Measurements from ENCODE around the gene LRRFIP1. TPM values are rescaled to one million over a fixed set of nuclear protein-coding genes. Genes with fewer than 3 reads are reported as not detected.
A peak's percentile ranks its signal among the peaks of the same experiment; 100 is the strongest.
"Not testable (repeated sequence)": the region's sequence is repeated elsewhere in the genome, so short reads cannot be mapped to it uniquely, and the experiment has no call there.

LRRFIP1 gene
- total and polyA plus RNA-seq, 10 donors, result 40.4 to 164 (median 124) TPM

DNA sequence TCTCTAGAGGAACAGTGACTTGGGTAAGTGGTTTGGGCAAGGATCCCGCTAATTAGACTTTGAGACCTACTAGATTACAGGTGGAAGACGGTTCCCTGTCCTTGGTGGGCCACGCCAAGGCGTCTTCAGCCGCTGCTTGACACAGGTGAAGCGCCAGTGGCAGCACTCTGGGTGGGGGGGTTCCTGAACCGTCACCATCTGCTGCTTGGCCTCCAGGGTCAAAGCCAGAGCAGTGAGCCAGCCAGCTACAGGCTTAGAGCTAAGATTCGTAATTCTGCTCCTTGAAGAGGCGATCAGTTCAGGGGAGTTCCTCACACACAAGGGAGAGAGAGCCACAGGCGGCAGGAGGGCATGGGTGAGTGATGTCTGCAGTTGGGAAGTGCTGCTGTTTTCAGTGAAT lies 131.8 kb downstream of the LRRFIP1 start:
- Histone ChIP-seq H3K4me1 (no peaks in the 10 kb centered on the region), H3K36me3 (peaks cover 13 to 100% (median 95%) of the 10 kb centered on the region in 6 donors), H3K27me3 (replicated peaks in 1 of 7) (no peaks in the 10 kb centered on the region), H3K9me3 (no peaks in the 10 kb centered on the region), H3K27ac (no peak overlapping the region), H3K4me3 (no peak overlapping the region)
- intact Hi-C loops (cut with DNase I; ENCODE audit: low total_unique reads), result no loop called here
- WGBS, 5 donors, result 93 to 98% (median 95%) methylated on average over 8 to 10 of the region's 10 CpGs
- DNase-seq, result no peak
- TF ChIP-seq POLR2AphosphoS5 (IDR thresholded peaks at IDR 0.05) (peak in 1 of 3 donors; percentile 15), POLR2A (IDR thresholded peaks at IDR 0.05) (no peak)

GRCh38 chr2:237760506-237761502 lies 133.4 kb downstream of the LRRFIP1 start:
- TF ChIP-seq, protein P1, sequence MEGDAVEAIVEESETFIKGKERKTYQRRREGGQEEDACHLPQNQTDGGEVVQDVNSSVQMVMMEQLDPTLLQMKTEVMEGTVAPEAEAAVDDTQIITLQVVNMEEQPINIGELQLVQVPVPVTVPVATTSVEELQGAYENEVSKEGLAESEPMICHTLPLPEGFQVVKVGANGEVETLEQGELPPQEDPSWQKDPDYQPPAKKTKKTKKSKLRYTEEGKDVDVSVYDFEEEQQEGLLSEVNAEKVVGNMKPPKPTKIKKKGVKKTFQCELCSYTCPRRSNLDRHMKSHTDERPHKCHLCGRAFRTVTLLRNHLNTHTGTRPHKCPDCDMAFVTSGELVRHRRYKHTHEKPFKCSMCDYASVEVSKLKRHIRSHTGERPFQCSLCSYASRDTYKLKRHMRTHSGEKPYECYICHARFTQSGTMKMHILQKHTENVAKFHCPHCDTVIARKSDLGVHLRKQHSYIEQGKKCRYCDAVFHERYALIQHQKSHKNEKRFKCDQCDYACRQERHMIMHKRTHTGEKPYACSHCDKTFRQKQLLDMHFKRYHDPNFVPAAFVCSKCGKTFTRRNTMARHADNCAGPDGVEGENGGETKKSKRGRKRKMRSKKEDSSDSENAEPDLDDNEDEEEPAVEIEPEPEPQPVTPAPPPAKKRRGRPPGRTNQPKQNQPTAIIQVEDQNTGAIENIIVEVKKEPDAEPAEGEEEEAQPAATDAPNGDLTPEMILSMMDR (IDR thresholded peaks at IDR 0.05 in 8 of 11, conservative IDR thresholded peaks at IDR 0.05 in 3 of 11), result no peak
- peak in 1 of 3 donors; percentile 61 for TF ChIP-seq POLR2AphosphoS5 (IDR thresholded peaks at IDR 0.05)
- no peak for TF ChIP-seq POLR2A (IDR thresholded peaks at IDR 0.05)
- Histone ChIP-seq H3K27ac (no peak overlapping the region), H3K27me3 (replicated peaks in 1 of 7) (no peaks in the 10 kb centered on the region), H3K9me3 (no peaks in the 10 kb centered on the region), H3K4me1 (no peaks in the 10 kb centered on the region), H3K36me3 (peaks cover 13 to 99% (median 88%) of the 10 kb centered on the region in 6 donors), H3K4me3 (no peak overlapping the region)
- WGBS, 5 donors, result 88 to 94% (median 93%) methylated on average over 23 of the region's 23 CpGs
- intact Hi-C loops (cut with DNase I; ENCODE audit: low total_unique reads), result no loop called here
- no peak for DNase-seq

DNA sequence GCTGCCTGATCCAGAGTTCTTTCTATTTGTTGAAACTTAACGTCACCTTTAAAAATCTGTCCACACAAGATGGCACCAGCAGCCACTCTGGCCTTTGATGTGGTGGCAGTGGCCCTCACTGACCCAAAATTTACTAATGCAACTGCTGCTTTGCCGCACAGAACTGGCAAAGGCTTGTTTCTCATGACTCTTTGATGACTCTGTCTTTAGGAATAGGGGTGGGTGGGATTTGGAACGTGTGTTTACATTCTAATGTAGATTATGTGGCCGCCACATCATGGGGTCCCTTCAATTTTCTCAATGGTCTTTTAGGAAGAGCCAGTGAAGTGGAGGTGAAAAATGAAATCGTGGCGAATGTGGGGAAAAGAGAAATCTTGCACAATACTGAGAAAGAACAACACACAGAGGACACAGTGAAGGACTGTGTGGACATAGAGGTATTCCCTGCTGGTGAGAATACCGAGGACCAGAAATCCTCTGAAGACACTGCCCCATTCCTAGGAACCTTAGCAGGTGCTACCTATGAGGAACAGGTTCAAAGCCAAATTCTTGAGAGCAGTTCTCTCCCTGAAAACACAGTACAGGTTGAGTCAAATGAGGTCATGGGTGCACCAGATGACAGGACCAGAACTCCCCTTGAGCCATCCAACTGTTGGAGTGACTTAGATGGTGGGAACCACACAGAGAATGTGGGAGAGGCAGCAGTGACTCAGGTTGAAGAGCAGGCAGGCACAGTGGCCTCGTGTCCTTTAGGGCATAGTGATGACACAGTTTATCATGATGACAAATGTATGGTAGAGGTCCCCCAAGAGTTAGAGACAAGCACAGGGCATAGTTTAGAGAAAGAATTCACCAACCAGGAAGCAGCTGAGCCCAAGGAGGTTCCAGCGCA lies 135.2 kb downstream of the LRRFIP1 start:
- peaks cover 7 to 99% (median 77%) of the 10 kb centered on the region in 6 donors for H3K36me3 ChIP-seq
- intact Hi-C loops (cut with DNase I; ENCODE audit: low total_unique reads); H3K4me1 ChIP-seq; H3K27ac ChIP-seq; H3K4me3 ChIP-seq; H3K27me3 ChIP-seq (replicated peaks in 1 of 7); H3K9me3 ChIP-seq; DNase-seq: not testable (repeated sequence)
- 85 to 93% (median 92%) methylated on average over 9 of the region's 9 CpGs for WGBS, 5 donors

DNA sequence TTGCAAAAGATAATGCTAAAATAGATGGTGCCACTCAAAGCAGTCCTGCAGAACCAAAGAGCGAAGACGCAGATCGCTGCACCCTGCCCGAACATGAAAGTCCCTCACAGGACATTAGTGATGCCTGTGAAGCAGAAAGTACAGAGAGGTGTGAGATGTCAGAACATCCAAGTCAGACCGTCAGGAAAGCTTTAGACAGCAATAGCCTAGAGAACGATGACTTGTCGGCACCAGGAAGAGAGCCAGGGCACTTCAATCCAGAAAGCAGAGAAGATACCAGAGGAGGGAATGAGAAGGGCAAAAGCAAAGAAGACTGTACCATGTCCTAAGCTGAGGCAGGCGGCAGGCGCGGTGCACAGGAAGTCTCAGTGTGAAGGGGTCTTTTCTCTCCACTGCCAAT lies 136.4 kb downstream of the LRRFIP1 start:
- Histone ChIP-seq H3K9me3 (no peaks in the 10 kb centered on the region), H3K27me3 (replicated peaks in 1 of 7) (no peaks in the 10 kb centered on the region), H3K36me3 (peaks cover 7 to 99% (median 65%) of the 10 kb centered on the region in 6 donors), H3K4me1 (no peaks in the 10 kb centered on the region), H3K4me3 (no peak overlapping the region), H3K27ac (no peak overlapping the region)
- TF ChIP-seq POLR2AphosphoS5 (IDR thresholded peaks at IDR 0.05) (no peak), POLR2A (IDR thresholded peaks at IDR 0.05) (no peak)
- TF ChIP-seq, protein P1 (IDR thresholded peaks at IDR 0.05 in 8 of 11, conservative IDR thresholded peaks at IDR 0.05 in 3 of 11), result no peak
- WGBS, 5 donors, result 93 to 97% (median 95%) methylated on average over 10 of the region's 10 CpGs
- no peak for DNase-seq
- intact Hi-C loops (cut with DNase I; ENCODE audit: low total_unique reads), result no loop called here

DNA sequence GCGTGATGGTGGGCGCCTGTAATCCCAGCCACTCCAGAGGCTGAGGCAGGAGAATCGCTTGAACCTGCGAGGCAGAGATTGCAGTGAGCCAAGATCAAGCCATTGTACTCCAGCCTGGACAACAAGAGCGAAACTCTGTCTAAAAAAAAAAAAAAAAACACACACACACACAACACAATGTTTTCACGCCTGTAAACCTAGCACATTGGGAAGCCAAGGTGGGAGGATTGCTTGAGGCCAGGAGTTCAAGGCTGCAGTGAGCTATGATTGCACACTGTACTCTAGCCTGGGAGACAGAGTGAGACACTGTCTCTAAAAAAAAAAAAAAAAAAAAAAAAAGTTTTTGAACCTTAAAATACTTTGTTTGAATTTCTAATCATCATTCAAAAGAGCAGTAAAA lies 137.7 kb downstream of the LRRFIP1 start:
- H3K4me3 ChIP-seq; H3K27ac ChIP-seq; H3K27me3 ChIP-seq (replicated peaks in 1 of 7); H3K4me1 ChIP-seq; H3K9me3 ChIP-seq; DNase-seq; intact Hi-C loops (cut with DNase I; ENCODE audit: low total_unique reads): not testable (repeated sequence)
- 94 to 97% (median 95%) methylated on average over 6 of the region's 6 CpGs for WGBS, 5 donors
- H3K36me3 ChIP-seq, result peaks cover 8 to 99% (median 62%) of the 10 kb centered on the region in 6 donors

Measured in spleen (tissue), 11 donors.